ENCODE measurements around the gene TFCP2. TPM values are rescaled to one million over a fixed set of nuclear protein-coding genes. Genes with fewer than 3 reads are reported as not detected.

The TFCP2 gene
- total RNA-seq, 1 donor from 2014 or later, result 20.6 TPM

DNA sequence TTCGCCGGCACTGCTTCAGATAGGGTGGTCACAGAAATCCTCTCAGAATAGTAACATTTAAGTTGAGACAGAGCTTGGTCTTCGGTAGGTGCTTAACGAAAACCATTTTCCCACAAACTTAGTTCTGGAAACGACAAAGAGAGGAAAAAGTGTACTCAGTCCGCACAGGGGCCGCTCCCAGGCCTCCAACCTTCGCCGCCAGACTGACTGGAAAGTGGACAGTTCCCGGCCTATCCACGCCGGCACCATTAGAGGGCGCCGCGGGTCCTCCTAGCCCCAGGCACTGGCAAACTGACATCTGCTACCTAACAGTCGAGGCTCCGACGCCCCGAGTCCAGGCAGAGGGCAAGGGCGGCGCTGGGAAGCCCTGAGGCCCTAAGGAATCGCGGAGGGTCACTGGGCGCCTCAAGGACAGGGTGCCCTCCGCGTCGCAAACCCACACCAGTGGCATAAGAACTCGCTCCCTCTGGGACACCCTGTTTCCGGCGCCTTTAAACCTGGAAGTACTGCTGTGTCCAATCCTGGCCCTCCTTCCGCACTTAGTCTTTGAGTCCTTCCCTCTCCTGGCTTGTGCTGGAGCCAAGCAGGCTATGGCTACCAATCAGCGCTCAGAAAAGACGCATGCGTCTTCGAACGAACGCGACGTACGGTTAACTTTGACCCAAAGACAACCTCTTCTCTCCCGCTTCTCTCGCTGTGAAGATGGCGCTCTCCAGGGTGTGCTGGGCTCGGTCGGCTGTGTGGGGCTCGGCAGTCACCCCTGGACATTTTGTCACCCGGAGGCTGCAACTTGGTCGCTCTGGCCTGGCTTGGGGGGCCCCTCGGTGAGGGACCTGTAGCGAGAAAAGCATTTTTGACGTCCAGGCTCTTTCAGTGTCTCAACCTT lies 125.0 kb downstream of the TFCP2 start, which contains the start of gene LETMD1:
Gene LETMD1, plus strand, starts transcription at position 673 of the 886 bp plus-strand sequence. Its CDS starts 30 bp downstream, at position 703.
- H3K9me3 Mint-ChIP-seq (ENCODE audit: unreplicated experiment), result no peaks in the 10 kb centered on the region
- TF ChIP-seq, protein P1, sequence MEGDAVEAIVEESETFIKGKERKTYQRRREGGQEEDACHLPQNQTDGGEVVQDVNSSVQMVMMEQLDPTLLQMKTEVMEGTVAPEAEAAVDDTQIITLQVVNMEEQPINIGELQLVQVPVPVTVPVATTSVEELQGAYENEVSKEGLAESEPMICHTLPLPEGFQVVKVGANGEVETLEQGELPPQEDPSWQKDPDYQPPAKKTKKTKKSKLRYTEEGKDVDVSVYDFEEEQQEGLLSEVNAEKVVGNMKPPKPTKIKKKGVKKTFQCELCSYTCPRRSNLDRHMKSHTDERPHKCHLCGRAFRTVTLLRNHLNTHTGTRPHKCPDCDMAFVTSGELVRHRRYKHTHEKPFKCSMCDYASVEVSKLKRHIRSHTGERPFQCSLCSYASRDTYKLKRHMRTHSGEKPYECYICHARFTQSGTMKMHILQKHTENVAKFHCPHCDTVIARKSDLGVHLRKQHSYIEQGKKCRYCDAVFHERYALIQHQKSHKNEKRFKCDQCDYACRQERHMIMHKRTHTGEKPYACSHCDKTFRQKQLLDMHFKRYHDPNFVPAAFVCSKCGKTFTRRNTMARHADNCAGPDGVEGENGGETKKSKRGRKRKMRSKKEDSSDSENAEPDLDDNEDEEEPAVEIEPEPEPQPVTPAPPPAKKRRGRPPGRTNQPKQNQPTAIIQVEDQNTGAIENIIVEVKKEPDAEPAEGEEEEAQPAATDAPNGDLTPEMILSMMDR (IDR thresholded peaks at IDR 0.05), result peak; percentile 97
- no peaks in the 10 kb centered on the region for H3K27me3 Mint-ChIP-seq (ENCODE audit: unreplicated experiment)
- peak; percentile 96 for DNase-seq (ENCODE audit: extremely low spot score, unreplicated experiment)
- H3K27ac Mint-ChIP-seq (ENCODE audit: unreplicated experiment), result peak within 1 kb of the TSS; percentile 86
- peak within 1 kb of the TSS; percentile 87 for H3K4me3 Mint-ChIP-seq (ENCODE audit: unreplicated experiment)
- H3K36me3 Mint-ChIP-seq (ENCODE audit: unreplicated experiment), result peaks cover 4% of the 10 kb centered on the region
- peaks cover 30% of the 10 kb centered on the region for H3K4me1 Mint-ChIP-seq (ENCODE audit: unreplicated experiment)

Other genes starting within 250 kb of the TFCP2 start
- not detected in 2 replicates for gene HIGD1C, start 220.6 kb downstream of the TFCP2 start, total RNA-seq
- 42.6 and 51.8 TPM in 2 replicates for gene SLC11A2, start 146.8 kb downstream of the TFCP2 start, total RNA-seq
- 44.9 and 45.6 TPM in 2 replicates for gene LETMD1, start 124.8 kb downstream of the TFCP2 start, total RNA-seq
- gene CSRNP2, start 89.5 kb downstream of the TFCP2 start, total RNA-seq, result 45.1 and 49.0 TPM in 2 replicates
- 19.2 and 20.6 TPM in 2 replicates for gene POU6F1, start 44.9 kb upstream of the TFCP2 start, total RNA-seq
- gene DAZAP2, start 65.7 kb upstream of the TFCP2 start, total RNA-seq, result 120 and 130 TPM in 2 replicates
- gene SMAGP, start 97.3 kb upstream of the TFCP2 start, total RNA-seq, result 4.3 and 7.1 TPM in 2 replicates
- not detected in 2 replicates for gene BIN2, start 151.0 kb upstream of the TFCP2 start, total RNA-seq
- not detected in 2 replicates for gene CELA1, start 173.5 kb upstream of the TFCP2 start, total RNA-seq
- gene GALNT6, start 218.3 kb upstream of the TFCP2 start, total RNA-seq, result 0.71 and 0.94 TPM in 2 replicates

All from osteocyte (in vitro differentiated cells).